HepG2 (cell line): Measurements from ENCODE around the gene NOP14. TPM values are rescaled to one million over a fixed set of nuclear protein-coding genes. Genes with fewer than 3 reads are reported as not detected.
A peak's percentile ranks its signal among the peaks of the same experiment; 100 is the strongest.

Source experiments
- CSRNP1 ChIP-seq: sonication (generic); formaldehyde crosslinking; IDR thresholded peaks from 2 replicates; pipeline ENCODE4 v1.8.1; 2023; ENCODE audit warnings: mild to moderate bottlenecking, missing genetic modification reagents
- ELK4 ChIP-seq: sonication (generic); formaldehyde crosslinking; IDR thresholded peaks from 2 replicates; pipeline ENCODE4 v1.9.0; 2021; ENCODE audit warnings: missing genetic modification reagents, borderline replicate concordance
- FOXP4 ChIP-seq: sonication (generic); formaldehyde crosslinking; IDR thresholded peaks from 2 replicates; pipeline ENCODE4 v1.4.0; 2020; ENCODE audit warnings: missing genetic modification reagents
- MED1 ChIP-seq: sonication (generic); formaldehyde crosslinking; IDR thresholded peaks from 2 replicates; pipeline ENCODE4 v1.4.0; 2020; ENCODE audit warnings: missing genetic modification reagents
- NR2F6 ChIP-seq, 2 experiments: IDR thresholded peaks; 2 replicates each; pipeline ENCODE4 v1.6.1; 2016; ENCODE audit warnings: antibody characterized with exemption in 1 of 2, mild to moderate bottlenecking in 1 of 2
- SP2 ChIP-seq: sonication (generic); formaldehyde crosslinking; IDR thresholded peaks from 2 replicates; pipeline ENCODE4 v1.5.1; 2020; ENCODE audit warnings: mild to moderate bottlenecking, missing genetic modification reagents
- ZBTB21 ChIP-seq: sonication (generic); formaldehyde crosslinking; IDR thresholded peaks from 2 replicates; pipeline ENCODE4 v1.4.0; 2020; ENCODE audit warnings: missing genetic modification reagents
- ZNF143 ChIP-seq: sonication (generic); formaldehyde crosslinking; IDR thresholded peaks from 2 replicates; pipeline ENCODE4 v1.4.0; 2020; ENCODE audit warnings: missing genetic modification reagents
- ZNF335 ChIP-seq: sonication (generic); formaldehyde crosslinking; IDR thresholded peaks from 2 replicates; pipeline ENCODE4 v1.4.0; 2020; ENCODE audit warnings: missing genetic modification reagents
- ZNF354B ChIP-seq: sonication (generic); formaldehyde crosslinking; IDR thresholded peaks from 2 replicates; pipeline ENCODE4 v1.8.0; 2022; ENCODE audit warnings: mild to moderate bottlenecking, missing genetic modification reagents
- ZNF570 ChIP-seq: sonication (generic); formaldehyde crosslinking; IDR thresholded peaks from 2 replicates; pipeline ENCODE4 v1.4.0; 2020; ENCODE audit warnings: mild to moderate bottlenecking, missing genetic modification reagents, borderline replicate concordance
- ZNF605 ChIP-seq: sonication (generic); formaldehyde crosslinking; IDR thresholded peaks from 2 replicates; pipeline ENCODE4 v1.8.0; 2022; ENCODE audit warnings: mild to moderate bottlenecking, missing genetic modification reagents
- ZNF609 ChIP-seq: sonication (generic); formaldehyde crosslinking; IDR thresholded peaks from 2 replicates; pipeline ENCODE4 v1.4.0; 2020; ENCODE audit warnings: mild to moderate bottlenecking, missing genetic modification reagents, borderline replicate concordance
- ZNF878 ChIP-seq: sonication (generic); formaldehyde crosslinking; IDR thresholded peaks from 2 replicates; pipeline ENCODE4 v1.8.1; 2023; ENCODE audit warnings: mild to moderate bottlenecking, missing genetic modification reagents, moderate library complexity
- ZSCAN12 ChIP-seq: sonication (generic); formaldehyde crosslinking; IDR thresholded peaks from 2 replicates; pipeline ENCODE4 v1.9.0; 2021; ENCODE audit warnings: mild to moderate bottlenecking, missing genetic modification reagents
- polyA plus RNA-seq, 8 experiments: library from polyadenylated mRNA; depleted of rRNA in 3 of 8; stranded (reverse) in 7 of 8; unstranded in 1 of 8; fragments of >200 nt; fragmentation: Illumina TruSeq in 4 of 8; extraction: Trizol in 4 of 8; gene quantifications; 2 replicates each; pipeline versions ENCODE4 v1.2.1 to v1.2.3, GENCODE V29; 2011 to 2016; ENCODE audit warnings: low read depth in 4 of 8, missing spikeins in 1 of 8, mixed read lengths in 1 of 8; ENCODE audit not compliant: insufficient read depth in 1 of 8
- total RNA-seq, 5 experiments: library from RNA; depleted of rRNA; stranded (reverse); fragments of >200 nt; fragmentation: Illumina TruSeq; extraction: Trizol; gene quantifications; 2 replicates each; pipeline ENCODE4 v1.2.3, GENCODE V29; 2016; ENCODE audit warnings: low read depth in 1 of 5
- TF ChIP-seq, protein P1 (sequence below): sonication (generic); formaldehyde crosslinking; IDR thresholded peaks from 2 replicates; pipeline ENCODE4 v1.5.0; 2020; ENCODE audit warnings: mild to moderate bottlenecking, missing genetic modification reagents

NOP14 gene
- total and polyA plus RNA-seq, 2 of the 13 experiments (the other 11 are each of a cell fraction or from before 2014, with no cell fraction given), result 6.9 to 47.9 TPM

DNA sequence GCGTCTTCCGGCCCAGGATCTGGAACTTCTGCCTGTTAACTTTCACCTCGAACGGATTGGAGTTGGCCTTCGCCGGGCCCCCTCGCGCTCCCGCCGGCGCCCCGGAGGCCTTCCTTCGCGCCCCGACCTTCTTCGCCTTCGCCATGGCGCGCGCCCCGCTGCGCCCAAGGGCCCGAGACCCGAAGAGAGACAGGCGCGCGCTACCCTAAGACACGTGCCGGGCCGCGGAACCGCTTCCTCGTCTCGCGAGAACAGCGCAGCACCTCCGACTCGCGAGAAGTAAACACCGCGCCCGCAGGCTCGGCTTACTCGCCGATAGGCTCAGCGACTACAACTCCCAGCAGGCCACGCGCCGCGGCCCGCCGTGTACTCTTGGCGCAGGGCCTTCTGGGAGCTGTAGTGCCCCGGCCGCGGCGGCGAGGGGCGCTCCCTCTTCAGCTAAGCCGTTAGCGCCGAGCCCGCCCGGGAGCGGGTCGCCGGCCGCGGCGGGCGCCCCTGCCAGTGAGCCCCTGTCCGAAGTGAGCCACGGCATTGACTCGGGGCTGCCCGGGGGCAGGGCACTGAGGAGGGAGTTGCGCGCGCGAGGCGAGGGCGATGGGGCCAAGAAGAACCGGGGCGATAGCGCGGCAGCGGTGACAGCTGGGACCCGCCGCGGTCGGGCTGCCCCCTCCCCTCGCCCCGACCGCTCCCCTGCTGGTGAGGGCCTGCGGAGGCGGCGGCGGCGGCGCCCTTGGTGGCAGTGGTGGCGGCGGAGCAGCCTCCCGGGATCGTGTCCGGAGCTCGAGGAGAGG, at the start of gene NOP14, which contains the start of gene GRK4 (continued):
- peak; percentile 36; the same call in 1 of the 2 replicates for TF ChIP-seq ELK4 (CRISPR knock-in tag)
- peak; percentile 85; the same call in 1 of the 2 replicates for TF ChIP-seq ZNF570 (CRISPR knock-in tag)
- TF ChIP-seq CSRNP1, result peak; percentile 97
- TF ChIP-seq, protein P1, sequence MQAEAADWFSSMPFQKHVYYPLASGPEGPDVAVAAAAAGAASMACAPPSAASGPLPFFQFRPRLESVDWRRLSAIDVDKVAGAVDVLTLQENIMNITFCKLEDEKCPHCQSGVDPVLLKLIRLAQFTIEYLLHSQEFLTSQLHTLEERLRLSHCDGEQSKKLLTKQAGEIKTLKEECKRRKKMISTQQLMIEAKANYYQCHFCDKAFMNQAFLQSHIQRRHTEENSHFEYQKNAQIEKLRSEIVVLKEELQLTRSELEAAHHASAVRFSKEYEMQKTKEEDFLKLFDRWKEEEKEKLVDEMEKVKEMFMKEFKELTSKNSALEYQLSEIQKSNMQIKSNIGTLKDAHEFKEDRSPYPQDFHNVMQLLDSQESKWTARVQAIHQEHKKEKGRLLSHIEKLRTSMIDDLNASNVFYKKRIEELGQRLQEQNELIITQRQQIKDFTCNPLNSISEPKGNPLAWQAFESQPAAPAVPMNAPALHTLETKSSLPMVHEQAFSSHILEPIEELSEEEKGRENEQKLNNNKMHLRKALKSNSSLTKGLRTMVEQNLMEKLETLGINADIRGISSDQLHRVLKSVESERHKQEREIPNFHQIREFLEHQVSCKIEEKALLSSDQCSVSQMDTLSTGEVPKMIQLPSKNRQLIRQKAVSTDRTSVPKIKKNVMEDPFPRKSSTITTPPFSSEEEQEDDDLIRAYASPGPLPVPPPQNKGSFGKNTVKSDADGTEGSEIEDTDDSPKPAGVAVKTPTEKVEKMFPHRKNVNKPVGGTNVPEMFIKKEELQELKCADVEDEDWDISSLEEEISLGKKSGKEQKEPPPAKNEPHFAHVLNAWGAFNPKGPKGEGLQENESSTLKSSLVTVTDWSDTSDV (CRISPR knock-in tag), result peak; percentile 95; the same call in 1 of the 2 replicates
- no peak for TF ChIP-seq NR2F6 (IDR thresholded peaks at IDR 0.05)
- TF ChIP-seq NR2F6 (CRISPR knock-in tag; IDR thresholded peaks at IDR 0.05), result peak; percentile 44
- peak; percentile 99 for TF ChIP-seq ZNF143 (CRISPR knock-in tag)
- TF ChIP-seq ZNF605 (CRISPR knock-in tag), result peak; percentile 92
- peak; percentile 61; the same call in 1 of the 2 replicates for TF ChIP-seq ZBTB21 (CRISPR knock-in tag)
- TF ChIP-seq MED1 (CRISPR knock-in tag), result peak; percentile 71
- TF ChIP-seq FOXP4, result peak; percentile 81
- peak; percentile 76 for TF ChIP-seq ZNF609 (CRISPR knock-in tag)
- TF ChIP-seq ZNF354B (CRISPR knock-in tag), result 0 out of 2 replicates have a peak, but pooled peaks have one; percentile 92
- peak; percentile 85 for TF ChIP-seq ZNF335 (CRISPR knock-in tag)
- TF ChIP-seq ZNF878 (CRISPR knock-in tag), result peak; percentile 95
- TF ChIP-seq SP2, result peak; percentile 46; the same call in 1 of the 2 replicates
- TF ChIP-seq ZSCAN12 (CRISPR knock-in tag), result no peak
